ENCODE data around the gene INO80B.

INO80B gene

GRCh38 chr2:74414881-74415761 is 39.8 kb upstream of the INO80B start:
- H3K9me3 ChIP-seq, result no peaks in the 10 kb centered on the region
- H3K4me3 ChIP-seq (ENCODE audit: low read depth in 1 of 2, low read length in 1 of 2), result peak overlapping the region in 1 of 2 experiments; percentile 19
- peaks cover 74% of the 10 kb centered on the region for H3K27me3 ChIP-seq
- no peaks in the 10 kb centered on the region for H3K36me3 ChIP-seq
- TF ChIP-seq CTCF (IDR thresholded peaks at IDR 0.05), result no peak
- peaks cover 7 to 17% of the 10 kb centered on the region in 2 experiments for H3K4me1 ChIP-seq (ENCODE audit: control insufficient read depth in 1 of 2, insufficient read depth in 1 of 2, low read depth in 1 of 2, low read length in 1 of 2)
- no peak overlapping the region for H3K27ac ChIP-seq

GRCh38 chr2:74415762-74416395 is 39.0 kb upstream of the INO80B start:
- TF ChIP-seq CTCF (IDR thresholded peaks at IDR 0.05), result no peak
- Histone ChIP-seq H3K4me3 (ENCODE audit: low read depth in 1 of 2, low read length in 1 of 2) (peak overlapping the region in 1 of 2 experiments; percentile 19), H3K9me3 (no peaks in the 10 kb centered on the region), H3K4me1 (ENCODE audit: control insufficient read depth in 1 of 2, insufficient read depth in 1 of 2, low read depth in 1 of 2, low read length in 1 of 2) (peaks cover 12 to 20% of the 10 kb centered on the region in 2 experiments), H3K27me3 (peaks cover 81% of the 10 kb centered on the region), H3K27ac (no peak overlapping the region), H3K36me3 (no peaks in the 10 kb centered on the region)

GRCh38 chr2:74416778-74417177 is 38.1 kb upstream of the INO80B start:
- TF ChIP-seq CTCF (IDR thresholded peaks at IDR 0.05), result no peak
- no peaks in the 10 kb centered on the region for H3K36me3 ChIP-seq
- H3K4me1 ChIP-seq (ENCODE audit: control insufficient read depth in 1 of 2, insufficient read depth in 1 of 2, low read depth in 1 of 2, low read length in 1 of 2), result peaks cover 16 to 29% of the 10 kb centered on the region in 2 experiments
- H3K27me3 ChIP-seq, result peaks cover 90% of the 10 kb centered on the region
- H3K4me3 ChIP-seq (ENCODE audit: low read depth in 1 of 2, low read length in 1 of 2), result no peak overlapping the region
- no peak overlapping the region for H3K27ac ChIP-seq
- no peaks in the 10 kb centered on the region for H3K9me3 ChIP-seq

- no peak overlapping the region for H3K27ac ChIP-seq
- H3K9me3 ChIP-seq, result no peaks in the 10 kb centered on the region
- peaks cover 20 to 32% of the 10 kb centered on the region in 2 experiments for H3K4me1 ChIP-seq (ENCODE audit: control insufficient read depth in 1 of 2, insufficient read depth in 1 of 2, low read depth in 1 of 2, low read length in 1 of 2)
- TF ChIP-seq CTCF (IDR thresholded peaks at IDR 0.05), result no peak
- no peak overlapping the region for H3K4me3 ChIP-seq (ENCODE audit: low read depth in 1 of 2, low read length in 1 of 2)
- peaks cover 93% of the 10 kb centered on the region for H3K27me3 ChIP-seq
- no peaks in the 10 kb centered on the region for H3K36me3 ChIP-seq
Measured at GRCh38 chr2:74417197-74417596, 37.7 kb upstream of the INO80B start.

GRCh38 chr2:74417763-74418162 is 37.1 kb upstream of the INO80B start:
- no peaks in the 10 kb centered on the region for H3K36me3 ChIP-seq
- H3K27ac ChIP-seq, result no peak overlapping the region
- TF ChIP-seq CTCF (IDR thresholded peaks at IDR 0.05), result no peak
- H3K4me1 ChIP-seq (ENCODE audit: control insufficient read depth in 1 of 2, insufficient read depth in 1 of 2, low read depth in 1 of 2, low read length in 1 of 2), result peaks cover 21 to 32% of the 10 kb centered on the region in 2 experiments
- peaks cover 93% of the 10 kb centered on the region for H3K27me3 ChIP-seq
- no peaks in the 10 kb centered on the region for H3K9me3 ChIP-seq
- no peak overlapping the region for H3K4me3 ChIP-seq (ENCODE audit: low read depth in 1 of 2, low read length in 1 of 2)

Measured in neutrophil (primary cell).